Fibroblast of lung (primary cell): ENCODE results near the gene BPIFB3. TPM values are rescaled to one million over a fixed set of nuclear protein-coding genes. Genes with fewer than 3 reads are reported as not detected.

Experiments used
- DNase-seq, 2 donors: peaks; one replicate each; pipeline versions ENCODE4 v3.0.0 to v3.0.0-alpha.2; 2010; ENCODE audit warnings: low read depth in 2 of 2
- H2AFZ ChIP-seq: 2 replicates; pipeline ENCODE4 v1.5.1; 2012; ENCODE audit warnings: low read length, control low read depth, inconsistent platforms
- H3K27ac ChIP-seq: 2 replicates; pipeline ENCODE4 v1.5.1; 2011; ENCODE audit warnings: low read length, control low read depth; ENCODE audit not compliant: insufficient read depth
- H3K27me3 ChIP-seq: 2 replicates; pipeline ENCODE4 v1.5.1; 2011; ENCODE audit warnings: mild to moderate bottlenecking, low read length; ENCODE audit not compliant: control insufficient read depth, insufficient read depth
- H3K36me3 ChIP-seq: 2 replicates; pipeline ENCODE4 v1.5.1; 2011; ENCODE audit warnings: low read length; ENCODE audit not compliant: control insufficient read depth, insufficient read depth
- H3K4me1 ChIP-seq: 2 replicates; pipeline ENCODE4 v1.5.1; 2011; ENCODE audit warnings: low read length; ENCODE audit not compliant: control insufficient read depth, insufficient read depth; ENCODE audit errors: extremely low read depth
- H3K4me2 ChIP-seq: 2 replicates; pipeline ENCODE4 v1.5.1; 2011; ENCODE audit warnings: low read length, control low read depth; ENCODE audit not compliant: insufficient read depth; ENCODE audit errors: extremely low read depth
- H3K4me3 ChIP-seq, 4 experiments: fragments of 200-600 bp in 1 of 4; sonication (generic) in 1 of 4; replicated peaks in 1 of 4; 2 replicates each; pipeline ENCODE4 v1.5.1; 2011 to 2016; ENCODE audit warnings: low read length in 4 of 4, low read depth in 3 of 4, mild to moderate bottlenecking in 3 of 4, control low read depth in 2 of 4, inconsistent platforms in 1 of 4, mixed read lengths in 1 of 4; ENCODE audit not compliant: insufficient read depth in 1 of 4; ENCODE audit errors: control extremely low read depth in 1 of 4
- H3K79me2 ChIP-seq: 2 replicates; pipeline ENCODE4 v1.5.1; 2012; ENCODE audit warnings: mild to moderate bottlenecking, low read length, inconsistent platforms; ENCODE audit not compliant: control insufficient read depth, insufficient read depth
- H3K9ac ChIP-seq: 2 replicates; pipeline ENCODE4 v1.5.1; 2011; ENCODE audit warnings: mild to moderate bottlenecking, low read length, control low read depth; ENCODE audit not compliant: insufficient read depth
- H3K9me3 ChIP-seq: 2 replicates; pipeline ENCODE4 v1.5.1; 2012; ENCODE audit warnings: low read depth, low read length; ENCODE audit not compliant: control insufficient read depth, insufficient read depth
- H4K20me1 ChIP-seq: 2 replicates; pipeline ENCODE4 v1.5.1; 2011; ENCODE audit warnings: low read length; ENCODE audit not compliant: control insufficient read depth, insufficient read depth; ENCODE audit errors: extremely low read depth
- CTCF ChIP-seq, 2 donors: IDR thresholded peaks in 1 of 2; conservative IDR thresholded peaks in 1 of 2; 1 replicate in 1 of 2; 2 replicates in 1 of 2; pipeline ENCODE4 v1.5.1; 2011 to 2012; ENCODE audit warnings: low read length in 2 of 2, control low read depth in 1 of 2, inconsistent platforms in 1 of 2, low read depth in 1 of 2, mild to moderate bottlenecking in 1 of 2
- EZH2 ChIP-seq: IDR thresholded peaks from 2 replicates; pipeline ENCODE4 v1.5.1; 2012; ENCODE audit warnings: low read length, control low read depth, mild to moderate bottlenecking; ENCODE audit errors: missing control alignments
- polyA plus RNA-seq, 2 donors: library from polyadenylated mRNA; depleted of rRNA in 1 of 2; stranded (reverse) in 1 of 2; unstranded in 1 of 2; fragments of >200 nt; gene quantifications; 2 replicates each; pipeline ENCODE4 v1.2.1, GENCODE V29; 2011 to 2012; ENCODE audit warnings: missing spikeins in 1 of 2
- total RNA-seq: library from RNA; depleted of rRNA; stranded (reverse); fragments of >200 nt; gene quantifications from 2 replicates; pipeline ENCODE4 v1.2.1, GENCODE V29; 2014

BPIFB3 gene
- total and polyA plus RNA-seq, 2 donors (not counting 1 experiment from before 2014, with no cell fraction given) = not detected

DNA sequence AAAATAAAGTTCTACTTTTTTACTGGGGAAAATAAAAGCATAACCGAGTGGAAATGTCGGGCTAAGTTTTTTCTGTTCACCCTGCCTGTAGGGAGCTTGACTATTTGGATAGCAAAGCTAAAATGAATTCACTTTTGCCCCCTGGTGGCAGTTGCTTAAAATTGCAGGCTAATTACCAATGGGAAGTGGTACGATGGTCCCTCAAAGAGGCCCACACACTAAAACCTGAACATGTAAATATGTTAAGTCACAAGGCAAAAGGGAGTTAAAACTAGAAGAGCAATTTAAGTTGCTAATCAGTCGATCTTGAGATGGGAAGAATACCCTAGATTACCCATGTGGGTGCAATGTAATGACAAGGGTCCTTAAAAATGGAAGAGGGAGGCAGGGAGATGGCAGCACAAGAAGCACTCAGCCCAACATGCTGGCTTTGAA is 48.6 kb upstream of the BPIFB3 start:
- no peak overlapping the region for H2AFZ ChIP-seq
- H4K20me1 ChIP-seq = no peaks in the 10 kb centered on the region
- H3K4me1 ChIP-seq = no peaks in the 10 kb centered on the region
- H3K27ac ChIP-seq = no peak overlapping the region
- no peak overlapping the region for H3K4me3 ChIP-seq
- H3K79me2 ChIP-seq = no peaks in the 10 kb centered on the region
- H3K27me3 ChIP-seq = no peaks in the 10 kb centered on the region
- no peak overlapping the region for H3K9ac ChIP-seq
- H3K36me3 ChIP-seq = no peaks in the 10 kb centered on the region
- peak; percentile 5 to 12 for DNase-seq
- TF ChIP-seq CTCF (conservative IDR thresholded peaks at IDR 0.05 in 1 of 2, IDR thresholded peaks at IDR 0.05 in 1 of 2; ENCODE audit: low read depth in 1 of 2, low read length in 2 of 2) = peak; percentile 33 to 52
- no peak for TF ChIP-seq EZH2
- no peak overlapping the region for H3K4me2 ChIP-seq
- H3K9me3 ChIP-seq = no peaks in the 10 kb centered on the region

GRCh38 chr20:33005908-33006775 is 47.6 kb upstream of the BPIFB3 start:
- H2AFZ ChIP-seq = no peak overlapping the region
- H3K27ac ChIP-seq = no peak overlapping the region
- no peak overlapping the region for H3K4me3 ChIP-seq
- no peaks in the 10 kb centered on the region for H3K36me3 ChIP-seq
- no peak overlapping the region for H3K9ac ChIP-seq
- H3K4me1 ChIP-seq = no peaks in the 10 kb centered on the region
- no peaks in the 10 kb centered on the region for H3K9me3 ChIP-seq
- H3K4me2 ChIP-seq = no peak overlapping the region
- DNase-seq = no peak
- no peak for TF ChIP-seq EZH2
- TF ChIP-seq CTCF (conservative IDR thresholded peaks at IDR 0.05 in 1 of 2, IDR thresholded peaks at IDR 0.05 in 1 of 2; ENCODE audit: low read depth in 1 of 2, low read length in 2 of 2) = no peak
- H4K20me1 ChIP-seq = no peaks in the 10 kb centered on the region
- H3K27me3 ChIP-seq = no peaks in the 10 kb centered on the region
- no peaks in the 10 kb centered on the region for H3K79me2 ChIP-seq

DNA sequence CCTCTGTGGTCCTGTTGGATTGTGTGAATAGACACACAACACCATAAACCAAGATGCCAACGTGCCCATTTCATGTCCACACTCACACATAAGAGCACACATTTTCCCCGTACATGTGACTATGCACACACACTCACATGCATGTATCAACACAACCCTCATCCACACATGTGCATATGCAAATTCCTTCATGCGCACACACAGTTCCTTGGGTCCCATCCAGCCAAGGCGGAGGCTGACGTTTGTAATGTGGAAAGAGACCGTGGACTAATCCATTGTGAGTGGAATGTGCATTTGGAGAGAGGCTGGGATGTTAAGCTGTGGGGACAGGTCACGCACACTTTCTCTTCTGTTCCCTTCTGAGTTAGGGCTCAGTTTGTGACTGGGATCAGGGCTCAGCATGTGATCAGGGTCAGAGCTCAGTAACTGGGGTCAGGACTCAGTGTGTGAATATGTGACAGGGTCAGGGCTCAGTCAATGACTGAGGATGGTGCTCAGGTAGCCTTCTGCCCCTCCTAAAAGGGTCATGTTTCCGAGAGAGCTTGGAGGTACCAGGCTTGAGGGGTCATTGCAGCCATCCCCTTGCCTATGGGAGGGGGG is 46.8 kb upstream of the BPIFB3 start:
- H3K4me2 ChIP-seq = no peak overlapping the region
- no peaks in the 10 kb centered on the region for H3K4me1 ChIP-seq
- H3K27me3 ChIP-seq = no peaks in the 10 kb centered on the region
- H3K27ac ChIP-seq = no peak overlapping the region
- H3K79me2 ChIP-seq = no peaks in the 10 kb centered on the region
- no peak overlapping the region for H3K4me3 ChIP-seq
- DNase-seq = no peak
- no peaks in the 10 kb centered on the region for H3K9me3 ChIP-seq
- no peak overlapping the region for H3K9ac ChIP-seq
- H4K20me1 ChIP-seq = no peaks in the 10 kb centered on the region
- no peak for TF ChIP-seq CTCF (conservative IDR thresholded peaks at IDR 0.05 in 1 of 2, IDR thresholded peaks at IDR 0.05 in 1 of 2; ENCODE audit: low read depth in 1 of 2, low read length in 2 of 2)
- no peak for TF ChIP-seq EZH2
- no peaks in the 10 kb centered on the region for H3K36me3 ChIP-seq
- H2AFZ ChIP-seq = no peak overlapping the region
